H1 (cell line): ENCODE results near the gene THBS1. TPM values are rescaled to one million over a fixed set of nuclear protein-coding genes. Genes with fewer than 3 reads are reported as not detected.

Experiments
- CTCF ChIA-PET: fragments of 300-600 bp; sonication (Branson Sonifier 250); formaldehyde crosslinking; loops from one replicate; lab custom pipeline; 2021; ENCODE audit not compliant: partially characterized antibody; lab: Charles Lee
- POLR2A ChIA-PET: fragments of 300-600 bp; sonication (Branson Sonifier 250); formaldehyde crosslinking; loops from one replicate; lab custom pipeline; 2021; ENCODE audit warnings: inconsistent platforms; ENCODE audit not compliant: partially characterized antibody; lab: Charles Lee
- DNase-seq, 2 experiments: peaks; one replicate each; pipeline versions ENCODE4 v3.0.0 to v3.0.0-alpha.2; 2010 to 2022; ENCODE audit warnings: low spot score in 2 of 2, low read depth in 1 of 2, mixed read lengths in 1 of 2
- FAIRE-seq: peaks from 2 replicates; lab custom pipeline; 2011; peaks lifted over from hg19 to GRCh38; lab: Jason Lieb, UNC
- H2AFZ ChIP-seq: 2 replicates; pipeline ENCODE4 v1.8.1; 2012; ENCODE audit warnings: low read length, inconsistent platforms
- H2AK5ac ChIP-seq: 2 replicates; pipeline ENCODE4 v1.6.1; 2013; ENCODE audit warnings: low read depth, low read length
- H2BK120ac ChIP-seq: replicated peaks from 2 replicates; pipeline ENCODE3; 2013; ENCODE audit warnings: low read depth, low read length, inconsistent platforms
- H2BK12ac ChIP-seq: 2 replicates; pipeline ENCODE4 v1.6.1; 2013; ENCODE audit warnings: low read depth, low read length
- H2BK15ac ChIP-seq: 2 replicates; pipeline ENCODE4 v1.6.1; 2013; ENCODE audit warnings: low read length
- H2BK20ac ChIP-seq: 2 replicates; pipeline ENCODE4 v1.6.1; 2013; ENCODE audit warnings: low read length
- H2BK5ac ChIP-seq: 2 replicates; pipeline ENCODE4 v1.6.1; 2013; ENCODE audit warnings: low read depth, low read length
- H3K14ac ChIP-seq: 2 replicates; pipeline ENCODE4 v1.6.1; 2013; ENCODE audit warnings: inconsistent platforms; ENCODE audit not compliant: insufficient read length
- H3K18ac ChIP-seq: 2 replicates; pipeline ENCODE4 v1.6.1; 2013; ENCODE audit warnings: low read length; ENCODE audit errors: extremely low read depth
- H3K23ac ChIP-seq: 2 replicates; pipeline ENCODE4 v1.6.1; 2013; ENCODE audit warnings: inconsistent platforms; ENCODE audit not compliant: insufficient read length
- H3K23me2 ChIP-seq: 2 replicates; pipeline ENCODE4 v1.6.1; 2013; ENCODE audit warnings: low read depth, low read length
- H3K27ac ChIP-seq: 2 replicates; pipeline ENCODE4 v1.6.1; 2011; ENCODE audit warnings: low read depth, low read length, inconsistent platforms
- H3K27me3 ChIP-seq, 4 experiments: replicated peaks in 1 of 4; 1 replicate in 1 of 4; 2 replicates in 3 of 4; pipeline versions ENCODE4 v1.6.1 to v1.8.1; 2011 to 2013; ENCODE audit warnings: low read length in 3 of 4, mild to moderate bottlenecking in 3 of 4, inconsistent platforms in 2 of 4, mixed read lengths in 2 of 4, moderate library complexity in 1 of 4; ENCODE audit not compliant: control insufficient read depth in 3 of 4, insufficient read depth in 3 of 4; ENCODE audit errors: extremely low read depth in 1 of 4
- H3K36me3 ChIP-seq, 4 experiments: 2 replicates each; pipeline versions ENCODE4 v1.6.1 to v1.8.1; 2011 to 2013; ENCODE audit warnings: mild to moderate bottlenecking in 4 of 4, low read length in 3 of 4, moderate library complexity in 2 of 4, control low read depth in 1 of 4, inconsistent platforms in 1 of 4; ENCODE audit not compliant: insufficient read depth in 4 of 4, control insufficient read depth in 2 of 4
- H3K4ac ChIP-seq: replicated peaks from 2 replicates; pipeline ENCODE3; 2013; ENCODE audit warnings: low read length, low read depth, mixed read lengths, inconsistent platforms; ENCODE audit not compliant: insufficient read length
- H3K4me1 ChIP-seq, 4 experiments: replicated peaks in 1 of 4; 1 replicate in 1 of 4; 2 replicates in 3 of 4; pipeline versions ENCODE4 v1.6.1 to v1.8.1; 2011 to 2013; ENCODE audit warnings: low read length in 3 of 4, inconsistent platforms in 2 of 4, mixed read lengths in 1 of 4; ENCODE audit not compliant: insufficient read depth in 4 of 4, control insufficient read depth in 3 of 4
- H3K4me2 ChIP-seq, 2 experiments: 2 replicates each; pipeline versions ENCODE4 v1.6.1 to v1.8.1; 2011 to 2013; ENCODE audit warnings: low read depth in 2 of 2, low read length in 2 of 2, control low read depth in 1 of 2, inconsistent platforms in 1 of 2, mild to moderate bottlenecking in 1 of 2; ENCODE audit not compliant: insufficient read depth in 1 of 2
- H3K4me3 ChIP-seq, 4 experiments: fragments of 200-600, 300-600 bp in 1 of 4; sonication (generic), shearing (Covaris generic), sonication (Bioruptor Twin) in 1 of 4; 2 replicates each; pipeline versions ENCODE4 v1.5.1 to v1.8.1; 2011 to 2016; ENCODE audit warnings: low read length in 4 of 4, low read depth in 3 of 4, control low read depth in 2 of 4, inconsistent platforms in 2 of 4, mild to moderate bottlenecking in 2 of 4, mixed read lengths in 1 of 4, moderate library complexity in 1 of 4; ENCODE audit not compliant: insufficient read depth in 2 of 4; ENCODE audit errors: extremely low read depth in 1 of 4
- H3K56ac ChIP-seq: replicated peaks from 2 replicates; pipeline ENCODE3; 2013; ENCODE audit warnings: low read depth, mild to moderate bottlenecking, mixed read lengths, low read length, inconsistent platforms; ENCODE audit not compliant: insufficient read length
- H3K79me1 ChIP-seq: 2 replicates; pipeline ENCODE4 v1.6.1; 2013; ENCODE audit warnings: low read depth, low read length, control low read depth
- H3K79me2 ChIP-seq, 2 experiments: 2 replicates each; pipeline versions ENCODE4 v1.6.1 to v1.8.1; 2012 to 2013; ENCODE audit warnings: low read length in 2 of 2, mild to moderate bottlenecking in 2 of 2, inconsistent platforms in 1 of 2; ENCODE audit not compliant: insufficient read depth in 2 of 2, control insufficient read depth in 1 of 2
- H3K9ac ChIP-seq, 4 experiments: replicated peaks in 1 of 4; 1 replicate in 1 of 4; 2 replicates in 3 of 4; pipeline versions ENCODE4 v1.6.1 to v1.8.1; 2011 to 2013; ENCODE audit warnings: low read depth in 3 of 4, low read length in 3 of 4, control low read depth in 2 of 4, mild to moderate bottlenecking in 2 of 4, moderate library complexity in 2 of 4, inconsistent platforms in 1 of 4; ENCODE audit errors: extremely low read depth in 1 of 4
- H3K9me3 ChIP-seq, 2 experiments: 2 replicates each; pipeline versions ENCODE4 v1.6.1 to v1.8.1; 2012 to 2013; ENCODE audit warnings: mild to moderate bottlenecking in 2 of 2, moderate library complexity in 2 of 2, control low read depth in 1 of 2, inconsistent platforms in 1 of 2, low read depth in 1 of 2, low read length in 1 of 2, mixed read lengths in 1 of 2; ENCODE audit not compliant: insufficient read depth in 2 of 2
- H4K20me1 ChIP-seq, 2 experiments: replicated peaks in 1 of 2; 2 replicates each; pipeline versions ENCODE3 to v1.8.1; 2011 to 2013; ENCODE audit warnings: inconsistent platforms in 2 of 2, low read length in 2 of 2, mild to moderate bottlenecking in 1 of 2; ENCODE audit not compliant: insufficient read depth in 2 of 2, control insufficient read depth in 1 of 2
- H4K5ac ChIP-seq: 2 replicates; pipeline ENCODE4 v1.6.1; 2013; ENCODE audit warnings: low read length, low read depth, mixed read lengths, inconsistent platforms; ENCODE audit not compliant: insufficient read length
- H4K8ac ChIP-seq: 2 replicates; pipeline ENCODE4 v1.8.0; 2013; ENCODE audit warnings: mild to moderate bottlenecking, moderate library complexity, low read length, inconsistent platforms; ENCODE audit not compliant: insufficient read depth; ENCODE audit errors: extremely low read depth
- H4K91ac ChIP-seq: replicated peaks from 2 replicates; pipeline ENCODE3; 2013; ENCODE audit warnings: low read length, mixed read lengths, inconsistent platforms; ENCODE audit not compliant: insufficient read length
- WGBS, 2 experiments: shearing (Covaris generic) in 1 of 2; methylation state at CpG; one replicate each; pipeline versions ENCODE4 v1.1.6 to v1.1.7; 2013 to 2015; ENCODE audit warnings: low lambda C conversion rate in 2 of 2, mixed read lengths in 2 of 2, inconsistent platforms in 1 of 2, low coverage in 1 of 2, missing lambda C conversion rate in 1 of 2; ENCODE audit not compliant: insufficient replicate concordance in 2 of 2, insufficient coverage in 1 of 2, insufficient read length in 1 of 2; ENCODE audit errors: extremely low coverage in 1 of 2, missing lambda C conversion rate in 1 of 2; 5-methylcytosine and 5-hydroxymethylcytosine counted together
- polyA plus RNA-seq, 7 experiments: library from polyadenylated mRNA; depleted of rRNA in 3 of 7; stranded (reverse) in 5 of 7; unstranded in 2 of 7; fragments of >200 nt in 5 of 7; fragments of 200-250 nt in 2 of 7; gene quantifications; 1 replicate in 5 of 7; 2 replicates in 1 of 7; 4 replicates in 1 of 7; pipeline versions ENCODE4 v1.2.1 to v1.2.3, GENCODE V29; 2011 to 2013; ENCODE audit warnings: missing spikeins in 2 of 7, mixed read lengths in 2 of 7
- total RNA-seq: library from RNA; stranded (reverse); fragmentation: NEBNext Ultra II Directional; extraction: Animal tissue kit (Norgen Biotek cat#: 25700); gene quantifications from 2 replicates; pipeline ENCODE4 v1.2.1, GENCODE V29; 2021

The THBS1 gene
- total and polyA plus RNA-seq, 2 of the 8 experiments (the other 6 are each of a cell fraction or from before 2014, with no cell fraction given) = 10.3 to 63.3 TPM

DNA sequence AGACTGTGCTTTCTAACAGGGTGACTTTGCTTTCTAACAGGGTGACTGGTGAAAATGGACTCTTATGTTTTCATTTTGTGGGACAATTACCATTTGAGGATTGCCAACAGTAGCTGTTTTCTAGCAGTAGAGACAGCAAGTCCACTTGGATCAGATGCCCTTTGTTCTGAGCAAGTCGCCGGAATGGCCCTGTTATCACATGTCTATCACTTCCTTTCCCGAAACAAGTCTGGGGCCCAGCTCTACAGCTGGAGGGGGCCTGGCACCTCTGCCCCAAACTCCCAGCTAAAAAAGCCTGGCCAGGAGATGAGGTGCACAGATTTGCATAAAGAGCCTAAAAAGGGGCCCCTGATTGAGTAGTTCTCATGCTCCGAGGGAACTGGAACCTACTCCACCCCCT is 44.6 kb downstream of the THBS1 start:
- H2BK12ac ChIP-seq = no peak overlapping the region
- H3K27me3 ChIP-seq = no peaks in the 10 kb centered on the region
- H3K4ac ChIP-seq = no peak overlapping the region
- H2AFZ ChIP-seq = no peak overlapping the region
- ChIA-PET CTCF (interaction anchor here (0.7 to 1.3 kb wide), 6 partner anchors 9 to 131 kb away, joined by 3 to 4 read pairs (median 3); no protein-coding TSS in a partner anchor), POLR2A (no interaction called here)
- no peak overlapping the region for H4K8ac ChIP-seq
- H2AK5ac ChIP-seq = no peak overlapping the region
- H3K14ac ChIP-seq = no peak overlapping the region
- no peak overlapping the region for H4K5ac ChIP-seq
- H3K36me3 ChIP-seq = no peaks in the 10 kb centered on the region
- H3K9me3 ChIP-seq = no peaks in the 10 kb centered on the region
- no peak overlapping the region for H2BK20ac ChIP-seq
- H4K20me1 ChIP-seq = no peaks in the 10 kb centered on the region
- no peak overlapping the region for H2BK5ac ChIP-seq
- DNase-seq (no peak), FAIRE-seq (no peak)
- H3K79me2 ChIP-seq = no peaks in the 10 kb centered on the region
- no peak overlapping the region for H4K91ac ChIP-seq
- no peaks in the 10 kb centered on the region; a peak in 2 of 7 replicates for H3K4me1 ChIP-seq
- no peaks in the 10 kb centered on the region for H3K79me1 ChIP-seq
- H3K9ac ChIP-seq = no peak overlapping the region
- H3K23me2 ChIP-seq = no peaks in the 10 kb centered on the region
- WGBS, 2 experiments = 95% methylated on average over 4 of the region's 4 CpGs; no CpG with 5 or more reads in 1 of the 2 experiments
- no peak overlapping the region for H3K4me2 ChIP-seq
- no peak overlapping the region for H2BK15ac ChIP-seq
- H3K56ac ChIP-seq = no peak overlapping the region
- no peak overlapping the region for H3K18ac ChIP-seq
- H2BK120ac ChIP-seq = no peak overlapping the region
- H3K27ac ChIP-seq = no peak overlapping the region
- no peak overlapping the region for H3K4me3 ChIP-seq
- H3K23ac ChIP-seq = no peak overlapping the region
